Adrenal gland (tissue), 12 donors: Measurements from ENCODE around the gene DCP1A. TPM values are rescaled to one million over a fixed set of nuclear protein-coding genes. Genes with fewer than 3 reads are reported as not detected.

Experiments used
- polyA plus RNA-seq, 3 donors: library from polyadenylated mRNA; stranded (reverse); fragments of 200-250 nt in 2 of 3; fragments of 350-450 nt in 1 of 3; fragmentation: Illumina TruSeq in 1 of 3; extraction: RNeasy Lipid Tissue Mini Kit (QIAGEN cat#74804) in 1 of 3; gene quantifications; one replicate each; pipeline ENCODE4 v1.2.3, GENCODE V29; 2013 to 2014
- small RNA-seq, 2 donors: library from RNA; depleted of rRNA; stranded (forward); fragments of <200 nt; gene quantifications; one replicate each; pipeline ENCODE3, GENCODE V24; 2016
- total RNA-seq, 9 donors: library from RNA; depleted of rRNA in 4 of 9; stranded (reverse); fragments of >200 nt in 4 of 9; fragments of 120-200 nt in 1 of 9; fragmentation: NEBNext Ultra II Directional in 1 of 9; extraction: Animal tissue kit (Norgen Biotek cat#: 25700) in 1 of 9; gene quantifications; one replicate each; pipeline versions ENCODE4 v1.1.0 to v1.2.4, GENCODE V29; 2013 to 2023
- donor health status: healthy with polysubstance abuse.
- donor health status: Bipolar disorder and iron deficiency.
- donor health status: DM: yes; HTN: yes; CAD: no.
- donor health status: DM: no; HTN: no; CAD: no.
- donor health status: DM: no; HTN: no; CAD: no.
- donor health status: DM: yes; HTN: yes; CAD: no.

The DCP1A gene
- total and polyA plus RNA-seq, 12 donors, result 9.3 to 31.0 (median 22.1) TPM

Small RNAs within 50 kb of the gene (small RNA-seq; reads per million reads assigned to genes)
- gene RF00019 (0 reads per million in 2 donors), gene RF00212 (0 reads per million in 2 donors), gene RF00568 (0 to 0.12 reads per million in 2 donors)

Other genes with a start within 250 kb of the DCP1A start
- gene RFT1, start 217.1 kb downstream of the DCP1A start, total RNA-seq, result 10 to 100 TPM; 12.9 to 34.5 (median 21.9) TPM
- 10 to 100 TPM in 2 of 3 donors, 1 to 10 TPM in 1; 6.7 to 24.1 (median 13.0) TPM for gene RFT1, start 217.1 kb downstream of the DCP1A start, polyA plus RNA-seq
- gene PRKCD, start 186.3 kb downstream of the DCP1A start, total RNA-seq, result 100 to 1,000 TPM in 1 of 9 donors, 10 to 100 TPM in 8; 10.7 to 156 (median 49.7) TPM
- gene PRKCD, start 186.3 kb downstream of the DCP1A start, polyA plus RNA-seq, result 10 to 100 TPM; 34.7 to 78.7 (median 38.2) TPM
- gene TKT, start 91.5 kb downstream of the DCP1A start, total RNA-seq, result 100 to 1,000 TPM; 225 to 516 (median 326) TPM
- 100 to 1,000 TPM; 131 to 253 (median 150) TPM for gene TKT, start 91.5 kb downstream of the DCP1A start, polyA plus RNA-seq
- 100 to 1,000 TPM in 2 of 9 donors, 10 to 100 TPM in 7; 37.2 to 111 (median 83.1) TPM for gene CACNA1D, start 147.1 kb upstream of the DCP1A start, total RNA-seq
- gene CACNA1D, start 147.1 kb upstream of the DCP1A start, polyA plus RNA-seq, result 10 to 100 TPM; 25.8 to 60.6 (median 48.3) TPM